ENCODE measurements around the gene PTGES2. TPM values are rescaled to one million over a fixed set of nuclear protein-coding genes. Genes with fewer than 3 reads are reported as not detected.
A peak's percentile ranks its signal among the peaks of the same experiment; 100 is the strongest.

The PTGES2 gene
- total and polyA plus RNA-seq, 9 of the 15 experiments (the other 6 are each of a cell fraction or from before 2014, with no cell fraction given) = 2.4 to 196 (median 90.1) TPM

- TF ChIP-seq ARID2 (IDR thresholded peaks at IDR 0.05) = no peak
- TF ChIP-seq ZBTB17 (CRISPR knock-in tag; IDR thresholded peaks at IDR 0.05) = no peak
- peak; percentile 42; the same call in 1 of the 2 replicates for TF ChIP-seq SUPT5H (IDR thresholded peaks at IDR 0.05)
These were observed 7.3 kb downstream of the PTGES2 start (continued) for GRCh38 chr9:128120061-128120740.

GRCh38 chr9:128118971-128119665, 8.4 kb downstream of the PTGES2 start:
- Histone ChIP-seq H3K9me3 (replicated peaks; ENCODE audit: control insufficient read depth, insufficient read depth, low read depth, low read length) (no peaks in the 10 kb centered on the region; the same call in 1 of the 2 replicates), H3K4me2 (ENCODE audit: insufficient read depth, low read length) (no peak overlapping the region), H3K36me3 (ENCODE audit: control insufficient read depth, insufficient read depth, low read length) (peaks cover 56% of the 10 kb centered on the region; the same call in 2 of the 3 replicates), H3K27me3 (ENCODE audit: control insufficient read depth in 2 of 2, insufficient read depth in 2 of 2, low read length in 2 of 2) (no peaks in the 10 kb centered on the region), H3K79me2 (ENCODE audit: control insufficient read depth, insufficient read depth, low read length) (no peaks in the 10 kb centered on the region; the same call in 2 of the 3 replicates), H3K9me1 (ENCODE audit: control insufficient read depth, insufficient read depth, low read length) (no peaks in the 10 kb centered on the region), H3K27ac (ENCODE audit: extremely low read depth, low read depth, low read length) (no peak overlapping the region), H3K4me3 (no peak overlapping the region), H3K9ac (ENCODE audit: insufficient read depth in 1 of 2, low read depth in 2 of 2, low read length in 2 of 2) (peak overlapping the region in 1 of 2 experiments; percentile 46; a peak in 1 of 4 replicates), H4K20me1 (replicated peaks; ENCODE audit: control insufficient read depth, insufficient read depth, low read length) (no peaks in the 10 kb centered on the region), H2AFZ (ENCODE audit: low read depth, low read length) (no peak overlapping the region), H3K4me1 (replicated peaks in 1 of 2; ENCODE audit: control insufficient read depth in 2 of 2, insufficient read depth in 2 of 2, low read length in 2 of 2) (peaks cover 24 to 68% of the 10 kb centered on the region in 2 experiments; a peak in 4 of 5 replicates)
- WGBS (ENCODE audit: insufficient coverage, low coverage, missing lambda C conversion rate) = 77% methylated on average over 15 of the region's 15 CpGs
- ATAC-seq (no peak), DNase-seq (ENCODE audit: extremely low read depth in 1 of 4, low spot score in 3 of 4) (no peak), FAIRE-seq (no peak)
- in situ Hi-C loops (cut with MboI) = loop anchor here (5.0 kb wide), 1 partner anchor 182 kb away; the partner anchor contains the start of gene DPM2
- BruUV-seq (replicated peaks) = no TSS peak
- ChIA-PET POLR2A (no interaction called here), CTCF (ENCODE audit: low intra/inter-chr PET ratio) (interaction anchor here (0.6 to 3.3 kb wide), 3 partner anchors 176 to 291 kb away, joined by 3 to 57 read pairs (median 4); no protein-coding TSS in a partner anchor)
- intact Hi-C loops (cut with micrococcal nuclease) = loop anchor here (5.0 kb wide), 3 partner anchors 37 to 82 kb away; partner anchors contain the start of genes NAIF1 and SLC25A25
- no peak for TF ChIP-seq DACH1 (IDR thresholded peaks at IDR 0.05; ENCODE audit: partially characterized antibody)
- peak; percentile 15; the same call in 1 of the 2 replicates for TF ChIP-seq POLR2A (conservative IDR thresholded peaks at IDR 0.05)
- 0 out of 2 replicates have a peak, but pooled peaks have one; percentile 25 for TF ChIP-seq RBFOX2 (IDR thresholded peaks at IDR 0.05; ENCODE audit: low read depth, low read length)
- TF ChIP-seq POLR2G (IDR thresholded peaks at IDR 0.05; ENCODE audit: low read depth, low read length) = peak; percentile 78
- no peak for TF ChIP-seq TEAD2 (tag; IDR thresholded peaks at IDR 0.05)
- no peak for TF ChIP-seq ZBTB9 (CRISPR knock-in tag; IDR thresholded peaks at IDR 0.05)
- 0 out of 2 replicates have a peak, but pooled peaks have one; percentile 43 for TF ChIP-seq SUPT5H (IDR thresholded peaks at IDR 0.05)
- peak; percentile 20 for TF ChIP-seq POLR2B (IDR thresholded peaks at IDR 0.05; ENCODE audit: low read depth, partially characterized antibody)
